Peyer's patch (tissue), 4 donors: ENCODE data around the gene DMP1.

Experiments used
- CTCF ChIP-seq, 6 experiments: fragments of 450-650 bp in 4 of 6; fragments of 200-600 bp in 2 of 6; sonication (generic) in 1 of 6; IDR thresholded peaks; one replicate each; pipeline ENCODE4 v1.5.1; 2017 to 2019; ENCODE audit warnings: antibody characterized with exemption in 6 of 6, mild to moderate bottlenecking in 3 of 6, moderate library complexity in 1 of 6
- POLR2A ChIP-seq, 2 donors: fragments of 450-650 bp; IDR thresholded peaks; one replicate each; pipeline ENCODE4 v1.5.1; 2017; ENCODE audit warnings: antibody characterized with exemption in 2 of 2, mild to moderate bottlenecking in 2 of 2, moderate library complexity in 2 of 2

- TF ChIP-seq CTCF (IDR thresholded peaks at IDR 0.05) (no peak), POLR2A (IDR thresholded peaks at IDR 0.05) (no peak)
Observed at GRCh38 chr4:87632469-87632868, 17.6 kb upstream of the DMP1 start.
